CD14-positive monocyte (primary cell): ENCODE measurements around the gene CACNA1D. TPM values are rescaled to one million over a fixed set of nuclear protein-coding genes. Genes with fewer than 3 reads are reported as not detected.

Source experiments
- DNase-seq, 3 donors: peaks; one replicate each; pipeline ENCODE4 v3.0.0-alpha.2; 2011 to 2022
- H2AFZ ChIP-seq: 2 replicates; pipeline ENCODE4 v1.6.0; 2012; ENCODE audit warnings: mild to moderate bottlenecking, low read depth, low read length, inconsistent platforms; ENCODE audit not compliant: insufficient read depth, poor library complexity, severe bottlenecking
- H3K27ac ChIP-seq, 2 donors: 1 replicate in 1 of 2; 2 replicates in 1 of 2; pipeline ENCODE4 v1.5.1; 2012 to 2013; ENCODE audit warnings: low read length in 2 of 2, control low read depth in 1 of 2, inconsistent platforms in 1 of 2, low read depth in 1 of 2, mild to moderate bottlenecking in 1 of 2
- H3K27me3 ChIP-seq, 2 donors: one replicate each; pipeline versions ENCODE4 v1.6.0 to v1.6.1; 2011 to 2013; ENCODE audit warnings: low read length in 2 of 2; ENCODE audit not compliant: control insufficient read depth in 2 of 2, insufficient read depth in 2 of 2
- H3K36me3 ChIP-seq, 2 donors: replicated peaks in 1 of 2; 1 replicate in 1 of 2; 2 replicates in 1 of 2; pipeline versions ENCODE4 v1.5.1 to v1.6.1; 2012 to 2013; ENCODE audit warnings: low read length in 2 of 2, control low read depth in 1 of 2, inconsistent platforms in 1 of 2, mild to moderate bottlenecking in 1 of 2; ENCODE audit not compliant: insufficient read depth in 2 of 2, control insufficient read depth in 1 of 2
- H3K4me1 ChIP-seq, 2 donors: 1 replicate in 1 of 2; 2 replicates in 1 of 2; pipeline versions ENCODE4 v1.5.1 to v1.6.1; 2012 to 2013; ENCODE audit warnings: low read length in 2 of 2, control low read depth in 1 of 2, inconsistent platforms in 1 of 2, mild to moderate bottlenecking in 1 of 2, moderate library complexity in 1 of 2; ENCODE audit not compliant: insufficient read depth in 2 of 2, control insufficient read depth in 1 of 2
- H3K4me2 ChIP-seq: replicated peaks from 2 replicates; pipeline ENCODE3; 2012; ENCODE audit warnings: low read length, moderate library complexity, mild to moderate bottlenecking; ENCODE audit not compliant: poor library complexity, severe bottlenecking; ENCODE audit errors: extremely low read depth
- H3K4me3 ChIP-seq, 3 experiments: fragments of 200-600 bp in 1 of 3; sonication (generic) in 1 of 3; replicated peaks in 1 of 3; 1 replicate in 2 of 3; 2 replicates in 1 of 3; pipeline ENCODE4 v1.5.1; 2011 to 2013; ENCODE audit warnings: low read length in 3 of 3, mild to moderate bottlenecking in 3 of 3, control low read depth in 2 of 3, low read depth in 2 of 3, inconsistent platforms in 1 of 3, moderate library complexity in 1 of 3
- H3K79me2 ChIP-seq: 2 replicates; pipeline ENCODE4 v1.6.0; 2012; ENCODE audit warnings: mild to moderate bottlenecking, control low read depth, inconsistent platforms, low read length, moderate library complexity; ENCODE audit not compliant: insufficient read depth
- H3K9ac ChIP-seq: 2 replicates; pipeline ENCODE4 v1.6.0; 2017; ENCODE audit warnings: low read length, mild to moderate bottlenecking; ENCODE audit not compliant: insufficient read depth, poor library complexity, severe bottlenecking
- H3K9me3 ChIP-seq, 2 donors: replicated peaks in 1 of 2; 1 replicate in 1 of 2; 2 replicates in 1 of 2; pipeline versions ENCODE4 v1.5.1 to v1.6.1; 2012 to 2013; ENCODE audit warnings: low read length in 2 of 2, control low read depth in 1 of 2; ENCODE audit not compliant: control insufficient read depth in 1 of 2, insufficient read depth in 1 of 2
- H4K20me1 ChIP-seq: 2 replicates; pipeline ENCODE4 v1.6.0; 2012; ENCODE audit warnings: mild to moderate bottlenecking, low read length, control low read depth, moderate library complexity; ENCODE audit not compliant: insufficient read depth
- H3K27ac Mint-ChIP-seq, 7 donors: one replicate each; pipeline ENCODE4 v1.8.0; 2020; ENCODE audit warnings: mild to moderate bottlenecking in 7 of 7, mixed read lengths in 7 of 7, moderate library complexity in 6 of 7, inconsistent platforms in 2 of 7
- H3K27me3 Mint-ChIP-seq, 3 donors: one replicate each; pipeline ENCODE4 v1.8.0; 2021 to 2022; ENCODE audit warnings: low read depth in 3 of 3, mild to moderate bottlenecking in 3 of 3, mixed read lengths in 3 of 3, moderate library complexity in 3 of 3, inconsistent platforms in 1 of 3
- H3K36me3 Mint-ChIP-seq, 2 donors: one replicate each; pipeline ENCODE4 v1.8.0; 2020; ENCODE audit warnings: mixed read lengths in 2 of 2, inconsistent platforms in 1 of 2, mild to moderate bottlenecking in 1 of 2
- H3K4me1 Mint-ChIP-seq: one replicate; pipeline ENCODE4 v1.8.0; 2020; ENCODE audit warnings: mild to moderate bottlenecking, mixed read lengths
- H3K4me3 Mint-ChIP-seq, 2 donors: one replicate each; pipeline ENCODE4 v1.8.0; 2020; ENCODE audit warnings: mild to moderate bottlenecking in 2 of 2, mixed read lengths in 2 of 2, moderate library complexity in 1 of 2
- H3K9me3 Mint-ChIP-seq, 7 donors: one replicate each; pipeline ENCODE4 v1.8.0; 2020 to 2022; ENCODE audit warnings: mixed read lengths in 7 of 7, mild to moderate bottlenecking in 6 of 7, moderate library complexity in 6 of 7, inconsistent platforms in 2 of 7
- CTCF ChIP-seq: fragments of 200-600 bp; IDR thresholded peaks from one replicate; pipeline ENCODE4 v1.8.0; 2022; ENCODE audit warnings: antibody characterized with exemption, mild to moderate bottlenecking
- WGBS: methylation state at CpG from one replicate; pipeline ENCODE4 v1.1.5; 2013; ENCODE audit warnings: missing lambda C conversion rate; ENCODE audit not compliant: insufficient coverage; 5-methylcytosine and 5-hydroxymethylcytosine counted together
- intact Hi-C, 2 donors: fragments of 100-400 bp; cut with micrococcal nuclease; formaldehyde crosslinking; loops; one replicate each; pipeline versions ENCODE4 v1.15.0 to v1.15.1; 2023
- polyA plus RNA-seq, 3 donors: library from polyadenylated mRNA; depleted of rRNA in 1 of 3; unstranded in 2 of 3; stranded (reverse) in 1 of 3; fragments of 300-500 nt in 2 of 3; fragments of >200 nt in 1 of 3; fragmentation: Illumina TruSeq in 2 of 3; gene quantifications; 1 replicate in 2 of 3; 2 replicates in 1 of 3; pipeline ENCODE4 v1.2.3, GENCODE V29; 2012 to 2021

Gene CACNA1D
- polyA plus RNA-seq, 3 donors: 0.29 to 1.2 (median 0.98) TPM

- H3K9me3 ChIP-seq: peaks cover 3 to 9% of the 10 kb centered on the region in 2 donors
- no peak overlapping the region for H3K4me3 ChIP-seq
- no peak overlapping the region for H3K27ac ChIP-seq
- DNase-seq: no peak
- no peak for TF ChIP-seq CTCF
- intact Hi-C loops: no loop called here
- Mint-ChIP-seq H3K27ac (no peak overlapping the region), H3K27me3 (peaks cover 6 to 11% (median 8%) of the 10 kb centered on the region in 3 donors), H3K9me3 (peaks cover 13 to 17% (median 16%) of the 10 kb centered on the region in 7 donors), H3K4me1 (no peaks in the 10 kb centered on the region), H3K36me3 (no peaks in the 10 kb centered on the region), H3K4me3 (no peak overlapping the region)
- H3K27me3 ChIP-seq: no peaks in the 10 kb centered on the region
- 82% methylated on average over 4 of the region's 5 CpGs for WGBS
- H3K79me2 ChIP-seq: no peaks in the 10 kb centered on the region
- no peak overlapping the region for H3K4me2 ChIP-seq
- H4K20me1 ChIP-seq: no peaks in the 10 kb centered on the region
- H3K9ac ChIP-seq: no peak overlapping the region
- no peaks in the 10 kb centered on the region for H3K36me3 ChIP-seq
- H2AFZ ChIP-seq: no peak overlapping the region
- H3K4me1 ChIP-seq: no peaks in the 10 kb centered on the region
Measured at GRCh38 chr3:53650424-53650823, 156.0 kb downstream of the CACNA1D start.

- H3K36me3 ChIP-seq: no peaks in the 10 kb centered on the region
- peaks cover 3 to 9% of the 10 kb centered on the region in 2 donors for H3K9me3 ChIP-seq
- Mint-ChIP-seq H3K4me1 (no peaks in the 10 kb centered on the region), H3K27me3 (peaks cover 3 to 10% (median 9%) of the 10 kb centered on the region in 3 donors), H3K27ac (no peak overlapping the region), H3K9me3 (peaks cover 15 to 21% (median 17%) of the 10 kb centered on the region in 7 donors), H3K36me3 (no peaks in the 10 kb centered on the region), H3K4me3 (no peak overlapping the region)
- no peak overlapping the region for H3K27ac ChIP-seq
- no peak overlapping the region for H2AFZ ChIP-seq
- H3K9ac ChIP-seq: no peak overlapping the region
- no peak overlapping the region for H3K4me2 ChIP-seq
- no peaks in the 10 kb centered on the region for H3K27me3 ChIP-seq
- TF ChIP-seq CTCF: no peak
- no CpG with 5 or more reads among the region's 5 CpGs for WGBS
- no peak for DNase-seq
- no peaks in the 10 kb centered on the region for H4K20me1 ChIP-seq
- H3K79me2 ChIP-seq: no peaks in the 10 kb centered on the region
- no peak overlapping the region for H3K4me3 ChIP-seq
- intact Hi-C loops: no loop called here
- H3K4me1 ChIP-seq: no peaks in the 10 kb centered on the region
Measured at GRCh38 chr3:53650928-53651661, 156.7 kb downstream of the CACNA1D start.
